Activated CD4-positive, alpha-beta T cell treated with anti-CD3 and anti-CD28 coated beads for 24 hours (primary cell): ENCODE data around the gene CNIH4.
"Not testable (repeated sequence)": the region's sequence is repeated elsewhere in the genome, so short reads cannot be mapped to it uniquely, and the experiment has no call there.

Experiments used
- DNase-seq, 2 donors: peaks; one replicate each; pipeline ENCODE4 v3.0.0-alpha.2; 2020; ENCODE audit warnings: low read depth in 2 of 2

The CNIH4 gene

DNA sequence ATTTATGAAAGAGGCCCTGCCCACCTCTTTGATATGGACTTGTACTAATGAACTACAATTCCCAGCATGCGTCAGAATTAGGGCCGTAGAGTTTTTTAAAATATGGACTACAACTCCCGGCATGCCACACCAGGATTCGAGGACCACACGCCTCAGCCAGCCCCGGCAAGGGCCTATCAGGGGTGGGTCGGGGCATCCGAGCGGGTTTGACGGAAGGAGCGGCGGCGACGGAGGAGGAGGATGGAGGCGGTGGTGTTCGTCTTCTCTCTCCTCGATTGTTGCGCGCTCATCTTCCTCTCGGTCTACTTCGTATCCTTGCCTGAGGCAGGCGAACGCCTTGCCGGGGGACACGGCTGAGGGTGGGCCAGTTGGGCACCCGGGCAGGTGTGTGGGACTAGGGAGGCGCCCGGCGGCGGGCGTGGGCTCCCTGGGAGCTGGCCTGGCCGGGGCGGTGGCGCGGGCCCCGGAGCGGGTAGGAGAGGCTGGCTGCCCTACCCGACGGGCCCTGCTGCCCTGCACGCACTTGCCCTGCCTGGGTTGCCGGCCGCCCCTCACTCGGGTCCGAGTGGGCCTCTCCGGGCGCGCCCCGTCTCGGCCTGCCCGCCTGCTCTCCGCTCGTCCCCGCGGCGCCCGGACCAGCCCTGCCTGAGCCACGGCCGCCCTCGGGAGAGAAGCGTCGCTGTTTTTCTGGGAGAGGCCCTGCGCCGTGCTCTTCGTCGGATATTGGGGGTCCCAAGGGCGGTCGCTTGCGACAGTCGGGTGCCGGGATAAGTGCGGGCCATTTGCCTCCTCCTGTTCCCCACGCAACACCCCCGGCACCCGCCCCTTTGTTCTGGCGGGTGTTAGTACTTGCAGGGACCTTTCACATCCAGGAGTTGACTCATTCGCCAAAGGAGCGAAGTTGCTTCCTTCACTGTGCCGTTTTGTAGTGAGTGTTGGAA is at the start of gene CNIH4:
TSS of gene CNIH4 (plus strand) at position 195 of the 941 bp plus-strand sequence. CDS start at position 241, 46 bp downstream.
- peak; percentile 82 to 84 for DNase-seq

DNA sequence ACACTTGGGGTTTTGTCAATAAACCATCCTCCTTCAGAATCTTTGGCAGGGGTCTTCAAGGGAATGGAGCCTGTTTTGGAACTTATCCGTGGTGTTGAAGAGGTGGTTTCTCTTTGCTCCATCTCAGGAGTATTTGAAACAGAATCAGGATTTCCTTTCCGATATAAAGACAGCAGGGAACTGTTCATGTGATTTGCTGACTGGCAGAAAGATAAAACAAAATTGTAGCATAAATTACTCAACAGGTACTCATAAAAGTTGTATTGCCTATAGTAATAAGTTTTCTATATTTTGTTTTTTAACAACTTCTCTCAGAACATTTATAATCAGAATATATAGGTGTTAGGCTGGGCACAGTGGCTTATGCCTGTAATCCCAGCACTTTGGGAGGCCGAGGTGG is 48.6 kb upstream of the CNIH4 start:
- no peak for DNase-seq

DNA sequence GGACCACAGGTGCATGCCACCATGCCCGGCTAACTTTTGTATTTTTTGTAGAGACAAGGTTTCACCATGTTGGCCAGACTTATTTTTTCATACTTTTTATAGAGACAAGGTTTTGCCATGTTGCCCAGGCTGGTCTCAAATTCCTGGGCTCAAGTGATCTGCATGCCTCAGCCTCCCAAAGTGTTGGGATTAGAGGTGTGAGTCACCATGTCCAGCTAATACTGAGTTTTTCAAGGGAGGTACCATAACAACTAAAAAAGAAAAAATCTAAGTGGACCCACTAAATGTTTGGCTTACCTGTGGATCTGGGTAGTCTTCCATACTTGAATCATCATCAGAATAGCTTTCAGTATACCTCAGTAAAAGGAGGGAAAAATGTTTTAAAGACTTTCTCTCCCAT is 45.2 kb upstream of the CNIH4 start:
- not testable (repeated sequence) for DNase-seq

DNA sequence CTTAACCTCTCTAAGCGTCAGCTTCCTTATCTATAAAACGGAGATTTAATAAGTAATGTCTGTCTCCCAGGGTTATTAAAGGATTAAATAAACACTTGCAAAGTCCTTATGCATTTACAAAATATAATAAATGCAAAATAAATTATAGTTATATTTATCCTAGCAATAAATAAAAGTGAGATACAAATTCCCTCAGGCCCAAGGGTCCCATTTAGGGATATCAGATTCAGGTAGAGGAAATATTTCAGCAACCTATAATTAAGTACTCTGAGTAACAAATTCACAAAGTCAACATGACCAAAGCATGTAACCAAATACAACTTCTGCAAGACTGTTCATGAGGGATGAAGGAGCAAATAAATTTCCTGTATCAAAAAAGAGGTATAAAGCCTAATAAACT is 44.7 kb upstream of the CNIH4 start:
- no peak for DNase-seq

DNA sequence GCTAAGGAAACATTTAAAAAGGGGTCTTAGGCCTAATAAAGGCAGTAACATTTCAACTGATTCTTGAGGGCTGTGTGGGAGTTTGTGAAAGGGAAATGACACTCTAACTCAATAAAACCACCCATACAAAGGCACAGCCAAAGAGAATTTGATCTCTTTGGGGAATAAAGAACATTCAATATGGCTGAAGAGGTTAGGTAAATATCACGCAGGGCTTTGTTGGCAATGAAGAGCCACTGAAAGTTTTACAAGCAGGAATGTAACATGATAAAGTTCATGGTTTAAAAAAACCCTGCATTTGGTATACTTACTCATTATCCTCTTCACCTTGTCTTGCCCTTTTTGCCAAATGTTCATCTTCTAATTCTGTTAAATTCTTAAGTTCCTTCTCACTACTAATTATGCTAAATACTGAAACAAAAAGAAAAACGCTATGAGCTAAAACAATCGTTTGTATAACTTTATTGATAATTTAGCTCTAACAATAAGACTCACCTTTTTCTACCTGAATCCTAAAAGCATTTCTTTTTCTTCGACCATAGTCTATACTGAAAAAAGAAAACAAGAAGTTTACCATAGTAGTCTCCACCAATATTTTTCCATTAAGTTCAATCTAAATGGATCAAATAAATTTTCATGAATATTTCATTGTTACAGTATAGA is 39.2 kb upstream of the CNIH4 start:
- DNase-seq = no peak

DNA sequence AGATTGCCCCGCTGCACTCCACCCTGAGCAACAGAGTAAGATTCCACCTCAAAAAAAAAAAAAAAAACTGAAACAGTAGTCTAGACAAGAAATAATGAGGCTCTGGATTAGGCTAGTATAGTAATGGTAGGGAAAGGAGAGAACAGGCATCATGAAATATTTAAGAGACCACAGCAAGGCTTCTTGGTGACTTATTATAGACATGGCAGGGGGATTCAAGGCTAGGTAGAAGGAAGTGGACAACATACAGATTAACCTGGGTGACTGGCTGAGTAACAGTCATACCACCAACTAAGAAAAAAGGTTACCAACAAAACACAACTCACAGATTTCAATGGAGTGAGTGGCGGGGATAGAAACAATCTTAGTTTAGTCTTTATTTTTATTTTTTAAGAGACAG is 35.0 kb upstream of the CNIH4 start:
- DNase-seq = no peak

DNA sequence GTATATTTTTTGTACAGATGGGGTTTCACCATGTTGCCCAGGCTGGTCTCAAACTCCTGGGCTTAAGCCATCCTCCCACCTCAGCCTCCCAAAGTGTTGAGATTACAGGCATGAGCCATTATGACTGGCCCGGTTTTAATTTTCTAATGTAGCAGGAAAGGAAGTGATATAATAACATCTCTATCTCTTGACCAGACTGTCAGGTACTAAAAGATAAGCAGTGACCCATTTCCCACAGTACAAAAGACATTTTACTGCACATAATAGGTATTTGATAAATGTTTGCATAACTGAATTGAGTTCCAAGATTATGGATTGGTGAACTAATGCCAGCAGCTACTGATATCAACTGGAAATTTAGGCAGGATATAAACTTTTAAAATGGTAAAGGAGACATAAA is 30.7 kb upstream of the CNIH4 start:
- DNase-seq = no peak

DNA sequence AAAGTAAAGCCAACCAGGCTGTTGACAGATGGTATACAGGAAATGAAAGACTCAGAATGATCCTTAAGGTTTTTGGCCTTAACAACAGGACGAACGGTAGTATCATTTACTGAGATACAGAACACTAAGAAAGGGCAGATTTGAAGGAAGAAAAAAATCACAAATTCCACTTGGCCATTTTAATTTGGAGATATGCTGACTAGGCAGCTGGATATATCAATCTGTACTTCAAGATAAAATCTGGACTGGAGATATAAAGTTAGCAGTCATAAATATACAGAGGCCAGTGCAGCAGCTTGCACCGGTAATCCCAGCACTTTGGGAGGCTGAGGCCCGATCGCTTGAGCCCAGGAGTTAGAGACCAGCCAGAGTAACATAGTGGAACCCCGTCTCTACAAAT is 28.0 kb upstream of the CNIH4 start:
- no peak for DNase-seq

DNA sequence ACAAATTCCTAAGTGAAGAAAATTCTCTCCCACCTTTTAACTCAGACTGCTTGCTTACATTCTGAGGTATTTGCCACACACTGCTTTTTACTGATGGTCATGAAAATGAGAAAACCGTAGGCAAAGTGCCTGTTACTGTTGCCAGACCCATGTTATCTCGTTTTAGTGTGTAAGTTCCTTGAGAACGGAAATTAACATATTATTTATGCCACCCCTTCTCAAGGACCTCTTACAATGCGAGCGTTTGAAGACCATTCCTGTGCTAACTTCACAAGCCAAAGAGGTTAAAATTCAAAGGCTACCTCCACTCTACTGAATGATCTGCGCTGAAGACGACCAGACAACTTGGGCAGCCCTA is 27.2 kb upstream of the CNIH4 start:
- DNase-seq = no peak

DNA sequence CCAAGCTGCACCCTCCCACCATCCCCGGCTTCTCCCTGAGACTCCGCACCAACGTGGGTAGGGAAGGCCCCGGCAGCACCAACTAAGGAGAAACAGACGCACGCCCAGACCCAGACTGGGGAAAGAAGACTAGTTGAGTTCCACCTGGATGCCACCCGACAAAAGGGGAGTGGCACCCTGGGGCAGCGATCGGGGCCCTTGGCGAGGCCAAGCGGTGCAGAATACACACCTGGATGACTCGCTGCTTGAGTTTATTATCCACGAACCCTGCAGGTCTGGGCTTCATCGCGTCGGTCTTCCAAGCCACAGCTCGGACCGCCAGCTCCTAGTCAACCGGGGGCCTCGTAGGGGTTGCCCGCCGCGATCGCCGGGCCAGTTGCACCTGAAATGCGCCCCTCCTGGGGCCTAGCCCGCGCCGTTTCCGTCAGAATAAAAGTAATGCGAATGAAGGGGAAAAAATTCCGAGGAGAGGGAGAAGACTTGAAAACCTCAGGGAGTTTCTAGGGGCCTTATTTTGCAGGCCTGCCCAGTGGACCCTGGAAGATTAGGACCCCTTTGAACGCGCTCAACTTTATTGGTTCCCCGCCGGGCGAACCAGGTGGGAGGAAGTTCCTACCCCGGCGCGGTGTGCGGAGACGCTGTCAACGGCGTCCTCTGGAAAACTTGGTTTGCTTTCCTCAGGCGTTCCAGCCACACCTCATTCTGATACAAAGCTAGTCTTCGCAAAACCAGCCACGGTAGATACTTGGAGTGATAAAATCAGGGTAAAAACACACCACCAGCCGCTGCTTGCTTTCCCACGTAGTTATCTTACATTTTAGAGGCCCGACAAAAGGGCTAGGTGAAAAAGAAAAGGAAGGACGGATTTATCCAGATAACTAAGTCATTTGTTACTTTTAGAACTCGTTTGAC is 26.6 kb upstream of the CNIH4 start, which contains the start of gene NVL:
TSS of gene NVL (minus strand) at position 331 of the 912 bp plus-strand sequence. CDS start at position 286, 45 bp downstream.
- peak; percentile 65 to 66 for DNase-seq

DNA sequence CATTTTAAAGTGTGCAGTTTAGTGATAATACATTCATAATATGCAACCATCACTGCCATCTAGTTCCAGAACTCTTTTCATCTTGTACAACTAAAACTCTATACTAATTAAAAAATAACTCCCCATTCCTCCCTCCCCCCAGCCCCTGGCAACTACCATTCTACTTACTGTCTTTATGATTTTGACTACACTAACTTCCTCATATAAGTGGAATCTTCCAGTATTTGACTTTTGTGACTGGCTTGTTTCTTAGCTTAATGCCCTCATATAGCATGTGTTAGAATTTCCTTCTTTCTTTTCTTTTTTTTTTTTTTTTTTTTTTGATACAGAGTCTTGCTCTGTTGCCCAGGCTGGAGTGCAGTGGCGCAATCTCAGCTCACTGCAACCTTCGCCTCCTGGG is 25.4 kb upstream of the CNIH4 start:
- DNase-seq = no peak

DNA sequence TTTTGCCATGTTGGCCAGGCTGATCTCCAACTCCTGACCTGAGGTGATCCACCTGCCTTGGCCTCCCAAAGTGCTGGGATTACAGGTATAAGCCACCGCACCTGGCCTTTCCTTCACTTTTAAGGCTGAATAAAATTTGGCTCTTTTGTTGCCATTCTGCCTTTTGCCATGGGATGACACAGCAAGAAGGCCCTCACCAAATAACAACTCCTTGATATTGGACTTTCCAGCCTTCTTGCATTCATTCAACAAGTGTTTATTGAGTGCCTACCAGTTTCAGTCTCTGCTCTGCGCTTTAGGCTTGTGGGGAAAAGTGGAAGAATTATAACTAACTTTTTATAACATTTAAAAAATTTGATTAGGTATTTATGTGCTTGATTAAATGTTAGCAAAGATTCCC is 24.9 kb upstream of the CNIH4 start:
- DNase-seq = no peak

DNA sequence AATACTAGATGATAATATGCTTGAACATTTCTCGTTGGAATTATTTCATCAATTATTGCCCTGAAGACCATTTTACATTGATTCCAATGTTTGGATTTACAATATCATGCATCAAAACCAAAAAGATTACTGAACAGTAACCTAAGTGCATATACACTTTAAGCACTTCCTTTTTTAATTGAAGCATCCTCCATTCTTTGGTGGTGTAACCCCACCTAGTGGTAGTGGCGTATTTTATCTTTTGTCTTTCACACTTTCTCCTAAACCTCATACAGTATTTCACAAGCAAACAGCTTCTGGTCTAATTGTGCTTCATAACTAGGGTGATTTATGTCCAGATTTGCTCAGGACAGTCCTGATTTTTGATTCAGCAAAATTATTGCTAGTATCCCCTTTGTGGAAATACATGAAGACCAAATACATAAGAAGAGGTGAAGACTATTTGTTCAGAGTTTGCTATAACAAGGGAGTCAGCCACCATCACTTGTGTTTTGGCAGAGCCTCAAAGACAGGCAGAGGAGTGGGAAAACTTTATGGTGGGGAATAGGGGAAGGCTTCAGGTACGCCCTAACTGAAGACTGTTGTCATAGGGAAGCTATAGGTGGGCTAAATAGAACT is 23.3 kb upstream of the CNIH4 start:
- DNase-seq = no peak

DNA sequence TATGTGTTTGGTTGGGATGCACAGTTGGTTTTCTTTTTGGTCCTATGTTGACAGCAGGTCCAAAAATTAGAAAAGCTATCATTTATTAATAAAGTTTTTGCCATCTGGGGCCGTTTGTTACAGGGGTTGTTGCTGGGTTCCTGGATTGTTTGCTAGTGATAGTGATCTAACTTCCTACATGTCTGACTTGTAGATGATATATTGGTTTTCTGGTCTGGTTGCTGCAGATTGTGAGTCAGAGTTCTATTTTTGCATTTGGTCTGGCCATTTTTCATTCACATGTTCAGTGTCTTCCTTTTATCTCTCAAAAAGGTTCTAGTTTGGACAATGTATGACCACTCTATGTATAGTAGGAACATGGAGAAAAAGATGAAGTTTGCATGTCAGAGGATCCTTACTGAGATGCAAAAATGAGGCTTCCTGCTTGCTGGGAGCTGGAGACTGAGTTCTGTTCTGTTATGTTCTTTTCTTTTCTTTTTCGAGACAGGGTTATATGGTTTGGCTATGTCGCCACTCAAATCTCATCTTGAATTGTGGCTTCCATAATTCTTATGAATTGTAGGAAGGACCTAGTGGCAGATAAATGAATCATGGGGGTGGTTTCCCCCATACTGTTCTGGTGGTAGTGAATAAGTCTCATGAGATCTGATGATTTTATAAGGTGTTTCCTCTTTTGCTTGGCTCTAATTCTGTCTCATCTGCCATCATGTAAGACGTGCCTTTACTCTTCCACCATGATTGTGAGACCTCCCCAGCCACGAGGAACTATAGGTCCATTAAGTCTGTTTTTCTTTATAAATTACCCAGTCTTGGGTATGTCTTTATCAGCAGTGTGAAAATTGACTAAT is 22.5 kb upstream of the CNIH4 start:
- DNase-seq = no peak

DNA sequence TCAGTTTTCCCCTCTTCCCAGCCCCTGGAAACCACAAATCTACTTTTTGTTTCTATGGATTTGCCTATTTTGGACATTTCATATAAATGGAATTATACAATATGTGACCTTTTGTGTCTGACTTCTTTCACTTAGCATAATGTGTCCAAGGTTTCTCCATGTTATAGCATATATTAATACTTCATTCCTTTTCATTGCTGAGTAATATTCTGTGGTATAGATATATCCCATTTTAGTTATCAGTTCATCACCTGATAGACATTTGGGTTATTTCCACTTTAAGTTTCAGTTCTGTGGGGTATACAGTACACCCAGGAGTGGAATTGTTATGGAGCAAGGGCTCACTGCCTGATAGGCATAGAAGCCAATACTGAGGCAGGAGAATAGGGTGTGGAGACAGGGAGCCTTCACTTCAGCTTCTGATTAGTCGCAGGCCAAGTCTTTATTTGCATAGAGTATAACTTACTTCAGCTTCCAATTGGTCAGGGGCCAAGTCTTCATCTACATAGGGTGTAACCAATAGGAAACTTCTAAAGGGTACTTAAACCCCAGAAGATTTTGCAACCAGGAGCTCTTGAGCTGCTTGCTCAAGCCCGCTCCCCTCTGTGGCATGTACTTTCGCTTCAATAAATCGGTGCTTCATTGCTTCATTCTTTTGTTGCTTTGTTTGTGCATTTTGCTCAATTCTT is 18.4 kb upstream of the CNIH4 start:
- no peak for DNase-seq

DNA sequence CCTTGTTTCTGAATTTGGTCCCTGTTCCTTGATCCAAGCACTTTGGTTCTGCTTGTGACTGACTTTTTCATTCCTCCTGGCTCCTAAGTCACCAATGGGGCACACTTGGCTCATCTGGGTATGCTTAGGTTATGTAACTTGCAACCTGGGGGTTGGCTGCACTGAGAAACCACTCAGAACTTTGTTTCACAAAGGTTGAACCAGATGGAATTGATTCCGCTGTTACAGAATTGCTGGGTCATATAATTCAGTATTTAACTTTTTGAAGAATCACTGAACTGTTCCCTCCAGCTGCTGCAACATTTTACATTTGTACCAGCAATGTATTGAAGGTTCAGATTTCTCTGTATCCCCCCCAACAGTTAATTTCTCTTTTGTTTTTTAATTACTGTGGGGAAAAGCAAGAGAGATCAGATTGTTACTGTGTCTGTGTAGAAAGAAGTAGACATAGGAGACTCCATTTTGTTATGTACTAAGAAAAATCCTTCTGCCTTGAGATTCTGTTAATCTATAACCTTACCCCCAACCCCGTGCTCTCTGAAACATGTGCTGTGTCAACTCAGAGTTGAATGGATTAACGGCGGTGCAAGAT is 17.1 kb upstream of the CNIH4 start:
- no peak for DNase-seq

DNA sequence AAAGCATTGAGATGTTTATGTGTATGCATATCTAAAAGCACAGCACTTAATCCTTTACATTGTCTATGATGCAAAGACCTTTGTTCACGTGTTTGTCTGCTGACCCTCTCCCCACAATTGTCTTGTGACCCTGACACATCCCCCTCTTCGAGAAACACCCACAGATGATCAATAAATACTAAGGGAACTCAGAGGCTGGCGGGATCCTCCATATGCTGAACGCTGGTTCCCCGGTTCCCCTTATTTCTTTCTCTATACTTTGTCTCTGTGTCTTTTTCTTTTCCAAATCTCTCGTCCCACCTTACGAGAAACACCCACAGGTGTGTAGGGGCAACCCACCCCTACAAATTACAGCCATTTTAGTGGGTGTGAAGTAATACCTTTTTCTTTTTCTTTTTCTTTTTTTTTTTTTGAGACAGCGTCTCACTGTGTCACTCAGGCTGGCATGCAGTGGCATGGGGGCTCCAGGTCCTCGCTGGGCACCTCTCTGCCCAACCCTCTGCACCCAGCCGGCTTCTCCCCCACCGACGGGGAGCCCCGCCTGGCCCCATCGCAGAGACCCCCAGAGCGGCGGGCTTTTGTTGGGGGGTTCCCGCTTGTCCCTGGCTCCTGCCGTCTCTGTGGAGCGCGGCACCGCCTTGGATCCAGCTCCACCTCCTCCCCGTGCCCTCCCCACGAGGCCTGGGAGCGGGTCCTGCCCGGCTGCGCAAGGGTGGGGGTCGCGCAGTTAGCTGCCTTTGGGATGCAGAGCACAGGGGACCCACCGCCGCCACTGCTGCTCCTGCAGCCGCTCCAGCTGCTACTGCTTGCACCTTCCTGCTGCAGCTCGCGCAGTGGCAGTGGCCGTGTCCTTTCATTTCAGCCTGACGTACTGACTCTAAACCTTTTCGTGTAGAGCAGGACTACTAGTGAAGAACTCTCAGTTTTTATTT is 16.0 kb upstream of the CNIH4 start:
- not testable (repeated sequence) for DNase-seq

DNA sequence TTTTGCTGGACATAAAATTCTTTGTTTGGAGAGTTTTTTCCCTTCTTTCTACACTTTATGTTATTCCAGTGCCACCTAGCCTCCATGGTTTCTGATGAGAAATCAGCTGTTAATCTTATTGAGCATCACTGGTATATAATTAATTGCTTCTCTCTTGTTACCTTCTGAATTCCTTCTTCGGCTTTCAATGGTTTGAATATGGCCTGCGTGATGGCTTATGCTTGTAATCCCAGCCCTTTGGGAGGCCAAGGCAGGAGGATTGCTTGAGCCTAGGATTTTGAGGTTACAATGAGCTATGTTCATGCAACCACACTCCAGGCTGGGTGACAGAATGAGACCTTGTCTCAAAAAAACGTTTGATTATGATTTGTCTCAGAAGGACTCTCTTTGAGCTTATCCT is 13.0 kb upstream of the CNIH4 start:
- DNase-seq = no peak

DNA sequence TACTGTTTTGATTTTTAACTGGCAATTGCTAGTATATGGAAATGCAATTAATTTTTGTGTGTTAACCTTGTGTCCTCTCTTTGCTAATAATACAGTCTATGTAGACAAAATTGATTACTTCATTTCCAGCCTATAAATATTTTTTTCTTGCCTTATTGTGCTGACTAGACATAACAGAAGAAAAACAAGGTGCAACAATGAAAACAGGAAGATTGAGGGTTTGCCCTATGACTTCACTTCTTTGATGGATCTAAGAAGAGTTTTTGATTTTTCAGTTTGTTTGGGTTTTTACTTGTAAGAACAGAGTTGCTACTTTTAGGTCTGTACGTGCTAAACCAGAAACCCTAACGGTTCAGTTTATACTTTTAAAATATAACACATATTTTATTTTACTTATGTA is 8.5 kb upstream of the CNIH4 start:
- no peak for DNase-seq
